HepG2 (cell line): ENCODE measurements around the gene GPC6. TPM values are rescaled to one million over a fixed set of nuclear protein-coding genes. Genes with fewer than 3 reads are reported as not detected.

Experiments
- ATAC-seq: fragments of 200-7000 bp; cut with Tn5 transposase; 3 replicates; pipeline ENCODE4 v1.9.1; 2020; ENCODE audit warnings: mild to moderate bottlenecking, moderate library complexity
- BruUV-seq: library from RNA; stranded (reverse); fragments of 400-500 nt; replicated peaks from 2 replicates; lab custom pipeline; 2021; lab: Mats Ljungman, UMichigan
- CTCF ChIA-PET: fragments of 300-600 bp; formaldehyde crosslinking; extraction: SDS; loops from one replicate; lab custom pipeline; 2021; ENCODE audit warnings: low total read pairs, inconsistent platforms, low intra/inter-chr PET ratio; lab: Yijun Ruan, JAX
- POLR2A ChIA-PET: fragments of 350-600 bp; sonication (Branson Sonifier 250); formaldehyde crosslinking; loops from one replicate; lab custom pipeline; 2020; ENCODE audit warnings: antibody characterized with exemption, inconsistent platforms; lab: Yijun Ruan, JAX
- DNase-seq: peaks from one replicate; pipeline ENCODE4 v3.0.0-alpha.2; 2015; ENCODE audit warnings: low spot score
- FAIRE-seq: peaks from 3 replicates; lab custom pipeline; 2011; peaks lifted over from hg19 to GRCh38; lab: Jason Lieb, UNC
- H2AFZ ChIP-seq: one replicate; pipeline ENCODE4 v1.6.1; 2011; ENCODE audit warnings: low read length, inconsistent platforms
- H3K27ac ChIP-seq: fragments of 300-600 bp; 3 replicates; pipeline ENCODE4 v1.8.0; 2011; ENCODE audit warnings: mixed run types, mild to moderate bottlenecking, mixed read lengths, low read length, inconsistent platforms; ENCODE audit not compliant: insufficient read depth; ENCODE audit errors: extremely low read length
- H3K27me3 ChIP-seq, 2 experiments: fragments of 200-600 bp in 1 of 2; 2 replicates in 1 of 2; 3 replicates in 1 of 2; pipeline versions ENCODE4 v1.6.0 to v1.8.0; 2011; ENCODE audit warnings: low read length in 2 of 2, mild to moderate bottlenecking in 2 of 2, moderate library complexity in 2 of 2, inconsistent platforms in 1 of 2; ENCODE audit not compliant: insufficient read depth in 2 of 2, control insufficient read depth in 1 of 2
- H3K36me3 ChIP-seq, 2 experiments: fragments of 200-600 bp in 1 of 2; replicated peaks in 1 of 2; 2 replicates in 1 of 2; 3 replicates in 1 of 2; pipeline versions ENCODE4 v1.5.1 to v1.8.0; 2011; ENCODE audit warnings: low read length in 2 of 2, inconsistent platforms in 1 of 2; ENCODE audit not compliant: insufficient read depth in 2 of 2, control insufficient read depth in 1 of 2
- H3K4me1 ChIP-seq: 2 replicates; pipeline ENCODE4 v1.5.1; 2012; ENCODE audit warnings: low read length, inconsistent platforms; ENCODE audit not compliant: insufficient read depth
- H3K4me2 ChIP-seq: 2 replicates; pipeline ENCODE4 v1.6.0; 2011; ENCODE audit warnings: low read depth, low read length, inconsistent platforms
- H3K4me3 ChIP-seq, 3 experiments: fragments of 200-600 bp in 1 of 3; sonication (generic), shearing (Covaris generic) in 1 of 3; replicated peaks in 1 of 3; 2 replicates each; pipeline ENCODE4 v1.5.1; 2011 to 2016; ENCODE audit warnings: low read length in 3 of 3, inconsistent platforms in 2 of 3, low read depth in 2 of 3, mild to moderate bottlenecking in 2 of 3, control low read depth in 1 of 3, mixed read lengths in 1 of 3; ENCODE audit not compliant: insufficient read depth in 1 of 3
- H3K79me2 ChIP-seq: one replicate; pipeline ENCODE4 v1.6.1; 2011; ENCODE audit warnings: low read length, inconsistent platforms; ENCODE audit not compliant: insufficient read depth
- H3K9ac ChIP-seq: 2 replicates; pipeline ENCODE4 v1.6.0; 2011; ENCODE audit warnings: mild to moderate bottlenecking, low read depth, low read length, inconsistent platforms; ENCODE audit not compliant: insufficient read depth
- H3K9me3 ChIP-seq: 2 replicates; pipeline ENCODE4 v1.5.1; 2012; ENCODE audit warnings: mild to moderate bottlenecking, low read length
- H4K20me1 ChIP-seq: 2 replicates; pipeline ENCODE4 v1.6.0; 2011; ENCODE audit warnings: inconsistent platforms, mild to moderate bottlenecking, low read length, moderate library complexity; ENCODE audit not compliant: insufficient read depth
- PAWR ChIP-seq: sonication (generic); formaldehyde crosslinking; IDR thresholded peaks from 2 replicates; pipeline ENCODE4 v1.4.0; 2020; ENCODE audit warnings: missing genetic modification reagents, mild to moderate bottlenecking, borderline replicate concordance
- SMAD9 ChIP-seq: sonication (generic); formaldehyde crosslinking; IDR thresholded peaks from 2 replicates; pipeline ENCODE4 v1.5.1; 2020; ENCODE audit warnings: mild to moderate bottlenecking, missing genetic modification reagents
- ZBTB7A ChIP-seq: sonication (generic); formaldehyde crosslinking; IDR thresholded peaks from 2 replicates; pipeline ENCODE4 v1.8.0; 2022; ENCODE audit warnings: mild to moderate bottlenecking, missing genetic modification reagents
- ZNF552 ChIP-seq: sonication (generic); formaldehyde crosslinking; IDR thresholded peaks from 2 replicates; pipeline ENCODE4 v1.9.0; 2022; ENCODE audit warnings: missing genetic modification reagents, mild to moderate bottlenecking, borderline replicate concordance
- WGBS: methylation state at CpG from one replicate; pipeline ENCODE4 v1.1.6; 2017; ENCODE audit warnings: low lambda C conversion rate; 5-methylcytosine and 5-hydroxymethylcytosine counted together
- in situ Hi-C: cut with HindIII; loops from 2 replicates; pipeline ENCODE4 v1.10.0; 2017; ENCODE audit warnings: low pct_unique_long_range_greater_than_20kb; ENCODE audit not compliant: extremely low pct_ligation_motif_present
- intact Hi-C: fragments of 100-400 bp; cut with micrococcal nuclease; formaldehyde crosslinking; loops from one replicate; pipeline ENCODE4 v1.10.0; 2022; ENCODE audit not compliant: unreplicated experiment
- polyA plus RNA-seq, 8 experiments: library from polyadenylated mRNA; depleted of rRNA in 3 of 8; stranded (reverse) in 7 of 8; unstranded in 1 of 8; fragments of >200 nt; fragmentation: Illumina TruSeq in 4 of 8; extraction: Trizol in 4 of 8; gene quantifications; 2 replicates each; pipeline versions ENCODE4 v1.2.1 to v1.2.3, GENCODE V29; 2011 to 2016; ENCODE audit warnings: low read depth in 4 of 8, missing spikeins in 1 of 8, mixed read lengths in 1 of 8; ENCODE audit not compliant: insufficient read depth in 1 of 8
- total RNA-seq, 5 experiments: library from RNA; depleted of rRNA; stranded (reverse); fragments of >200 nt; fragmentation: Illumina TruSeq; extraction: Trizol; gene quantifications; 2 replicates each; pipeline ENCODE4 v1.2.3, GENCODE V29; 2016; ENCODE audit warnings: low read depth in 1 of 5
- TF ChIP-seq, protein P1 (sequence below): fragments of 450-650 bp; IDR thresholded peaks from 2 replicates; pipeline ENCODE4 v1.6.1; 2017; ENCODE audit warnings: mild to moderate bottlenecking

The GPC6 gene
- total and polyA plus RNA-seq, 2 of the 13 experiments (the other 11 are each of a cell fraction or from before 2014, with no cell fraction given): 24.5 to 33.9 TPM

DNA sequence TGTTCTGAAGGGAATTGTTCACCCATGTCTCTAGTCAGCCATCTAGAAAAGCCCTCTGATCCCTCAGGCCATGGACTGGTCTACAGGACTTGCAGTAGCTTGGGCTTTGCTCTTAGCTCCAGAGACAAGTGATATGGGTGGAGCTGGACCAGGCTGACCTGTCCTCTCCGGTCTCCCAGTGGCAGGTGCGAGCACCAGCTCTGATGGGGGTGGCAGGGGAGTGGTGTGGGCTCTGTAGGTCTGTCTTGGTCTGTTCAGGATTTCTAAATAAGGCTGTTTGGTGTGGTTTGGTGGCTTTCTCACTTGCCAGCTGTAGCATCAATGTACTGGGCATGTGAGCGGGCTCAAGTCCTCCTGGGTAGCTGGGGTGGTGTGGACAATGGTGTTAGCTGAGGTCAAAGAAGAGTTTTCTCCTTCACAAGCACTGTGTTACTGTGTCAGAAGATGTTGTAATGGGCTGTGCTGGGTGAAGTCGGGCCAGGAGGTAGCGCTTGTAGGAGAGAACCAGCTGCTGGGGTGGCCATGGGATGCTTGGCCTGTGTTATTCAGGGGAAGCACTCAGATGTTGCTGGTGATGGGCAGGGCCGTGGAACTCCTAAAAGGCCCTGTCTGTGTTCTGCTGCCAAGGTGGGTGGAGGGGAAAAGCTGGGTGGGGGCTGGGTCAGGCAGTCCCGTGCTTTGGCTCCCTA, 16.9 kb downstream of the GPC6 start:
- ATAC-seq: peak; percentile 56
- no peaks in the 10 kb centered on the region; a peak in 1 of 5 replicates for H3K36me3 ChIP-seq
- H4K20me1 ChIP-seq: no peaks in the 10 kb centered on the region
- no peak for FAIRE-seq
- H3K9ac ChIP-seq: no peak overlapping the region
- no peak overlapping the region for H3K4me3 ChIP-seq
- BruUV-seq: no TSS peak
- no peaks in the 10 kb centered on the region for H3K27me3 ChIP-seq
- WGBS: 97% methylated on average over 7 of the region's 7 CpGs
- H2AFZ ChIP-seq: no peak overlapping the region
- H3K27ac ChIP-seq: no peak overlapping the region
- peaks cover 26% of the 10 kb centered on the region for H3K4me1 ChIP-seq
- ChIA-PET CTCF (no interaction called here), POLR2A (no interaction called here)
- in situ Hi-C loops: loop anchor here (10.0 to 25.0 kb wide), 4 partner anchors 519 to 1094 kb away; no protein-coding TSS in a partner anchor
- H3K4me2 ChIP-seq: no peak overlapping the region
- peaks cover 11% of the 10 kb centered on the region for H3K9me3 ChIP-seq
- no peak for DNase-seq
- intact Hi-C loops: no loop called here
- TF ChIP-seq, protein P1, sequence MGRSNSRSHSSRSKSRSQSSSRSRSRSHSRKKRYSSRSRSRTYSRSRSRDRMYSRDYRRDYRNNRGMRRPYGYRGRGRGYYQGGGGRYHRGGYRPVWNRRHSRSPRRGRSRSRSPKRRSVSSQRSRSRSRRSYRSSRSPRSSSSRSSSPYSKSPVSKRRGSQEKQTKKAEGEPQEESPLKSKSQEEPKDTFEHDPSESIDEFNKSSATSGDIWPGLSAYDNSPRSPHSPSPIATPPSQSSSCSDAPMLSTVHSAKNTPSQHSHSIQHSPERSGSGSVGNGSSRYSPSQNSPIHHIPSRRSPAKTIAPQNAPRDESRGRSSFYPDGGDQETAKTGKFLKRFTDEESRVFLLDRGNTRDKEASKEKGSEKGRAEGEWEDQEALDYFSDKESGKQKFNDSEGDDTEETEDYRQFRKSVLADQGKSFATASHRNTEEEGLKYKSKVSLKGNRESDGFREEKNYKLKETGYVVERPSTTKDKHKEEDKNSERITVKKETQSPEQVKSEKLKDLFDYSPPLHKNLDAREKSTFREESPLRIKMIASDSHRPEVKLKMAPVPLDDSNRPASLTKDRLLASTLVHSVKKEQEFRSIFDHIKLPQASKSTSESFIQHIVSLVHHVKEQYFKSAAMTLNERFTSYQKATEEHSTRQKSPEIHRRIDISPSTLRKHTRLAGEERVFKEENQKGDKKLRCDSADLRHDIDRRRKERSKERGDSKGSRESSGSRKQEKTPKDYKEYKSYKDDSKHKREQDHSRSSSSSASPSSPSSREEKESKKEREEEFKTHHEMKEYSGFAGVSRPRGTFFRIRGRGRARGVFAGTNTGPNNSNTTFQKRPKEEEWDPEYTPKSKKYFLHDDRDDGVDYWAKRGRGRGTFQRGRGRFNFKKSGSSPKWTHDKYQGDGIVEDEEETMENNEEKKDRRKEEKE: no peak
- TF ChIP-seq ZNF552 (CRISPR knock-in tag) (no peak), PAWR (CRISPR knock-in tag) (no peak), SMAD9 (no peak), ZBTB7A (CRISPR knock-in tag) (no peak)
- peaks cover 90% of the 10 kb centered on the region for H3K79me2 ChIP-seq
